ENCODE results near the gene ISG20L2.

- no peak for TF ChIP-seq CTCF (IDR thresholded peaks at IDR 0.05)
- no peak for TF ChIP-seq POLR2A (IDR thresholded peaks at IDR 0.05)
These were observed 31.1 kb downstream of the ISG20L2 start for GRCh38 chr1:156697481-156697880.
